GM19238 (cell line): ENCODE measurements around the gene UQCRH.

Experiments used
- DNase-seq: peaks from one replicate; pipeline ENCODE4 v3.0.0; 2011; ENCODE audit warnings: low spot score; ENCODE audit not compliant: insufficient read length

The UQCRH gene

GRCh38 chr1:46303038-46303871 is at the start of gene UQCRH, which contains the start of gene LRRC41:
TSS of gene UQCRH (plus strand) at chr1:46303698. CDS start at chr1:46303767, 69 bp downstream.
TSS of gene LRRC41 (minus strand) at chr1:46303616. CDS start at chr1:46303322, 294 bp downstream.
- peak; percentile 85 for DNase-seq

- no peak for DNase-seq
These were observed 48.8 kb upstream of the UQCRH start for GRCh38 chr1:46254668-46255067.

GRCh38 chr1:46256523-46256922 is 47.0 kb upstream of the UQCRH start:
- DNase-seq, result no peak

- DNase-seq, result no peak
These were observed 41.0 kb upstream of the UQCRH start for GRCh38 chr1:46262508-46262907.

GRCh38 chr1:46263146-46263545 is 40.4 kb upstream of the UQCRH start:
- no peak for DNase-seq

- DNase-seq, result no peak
These were observed 34.9 kb upstream of the UQCRH start for GRCh38 chr1:46268578-46268977.

- no peak for DNase-seq
These were observed 29.1 kb upstream of the UQCRH start for GRCh38 chr1:46274225-46275029.

GRCh38 chr1:46275030-46275337 is 28.5 kb upstream of the UQCRH start:
- DNase-seq, result no peak

- no peak for DNase-seq
These were observed 25.7 kb upstream of the UQCRH start for GRCh38 chr1:46277658-46278373.

GRCh38 chr1:46278807-46279206 is 24.7 kb upstream of the UQCRH start:
- no peak for DNase-seq

GRCh38 chr1:46280092-46280491 is 23.4 kb upstream of the UQCRH start:
- DNase-seq, result no peak

- no peak for DNase-seq
These were observed 22.5 kb upstream of the UQCRH start for GRCh38 chr1:46281021-46281420.

- DNase-seq, result no peak
These were observed 19.4 kb upstream of the UQCRH start for GRCh38 chr1:46284058-46284457.

- DNase-seq, result no peak
These were observed 18.6 kb upstream of the UQCRH start for GRCh38 chr1:46284597-46285564.

GRCh38 chr1:46285730-46286477 is 17.6 kb upstream of the UQCRH start:
- DNase-seq, result no peak

GRCh38 chr1:46288485-46289133 is 14.9 kb upstream of the UQCRH start:
- no peak for DNase-seq

- DNase-seq, result no peak
These were observed 14.4 kb upstream of the UQCRH start for GRCh38 chr1:46289134-46289494.

GRCh38 chr1:46289976-46290375 is 13.5 kb upstream of the UQCRH start:
- DNase-seq, result no peak

- no peak for DNase-seq
These were observed 8.2 kb upstream of the UQCRH start for GRCh38 chr1:46295306-46295705.

GRCh38 chr1:46298387-46298786 is 5.1 kb upstream of the UQCRH start:
- no peak for DNase-seq
